NCI-H2107 treated with DMSO at 0.1 percent for 48 hours (cell line): ENCODE measurements around the gene FKRP.
A peak's percentile ranks its signal among the peaks of the same experiment; 100 is the strongest.

Experiments used
- DNase-seq: peaks from one replicate; lab custom pipeline; 2025; ENCODE audit not compliant: unreplicated experiment; lab: John Stamatoyannopoulos, UW

The FKRP gene

GRCh38 chr19:46731584-46731983, 14.3 kb upstream of the FKRP start:
- no peak for DNase-seq

DNA sequence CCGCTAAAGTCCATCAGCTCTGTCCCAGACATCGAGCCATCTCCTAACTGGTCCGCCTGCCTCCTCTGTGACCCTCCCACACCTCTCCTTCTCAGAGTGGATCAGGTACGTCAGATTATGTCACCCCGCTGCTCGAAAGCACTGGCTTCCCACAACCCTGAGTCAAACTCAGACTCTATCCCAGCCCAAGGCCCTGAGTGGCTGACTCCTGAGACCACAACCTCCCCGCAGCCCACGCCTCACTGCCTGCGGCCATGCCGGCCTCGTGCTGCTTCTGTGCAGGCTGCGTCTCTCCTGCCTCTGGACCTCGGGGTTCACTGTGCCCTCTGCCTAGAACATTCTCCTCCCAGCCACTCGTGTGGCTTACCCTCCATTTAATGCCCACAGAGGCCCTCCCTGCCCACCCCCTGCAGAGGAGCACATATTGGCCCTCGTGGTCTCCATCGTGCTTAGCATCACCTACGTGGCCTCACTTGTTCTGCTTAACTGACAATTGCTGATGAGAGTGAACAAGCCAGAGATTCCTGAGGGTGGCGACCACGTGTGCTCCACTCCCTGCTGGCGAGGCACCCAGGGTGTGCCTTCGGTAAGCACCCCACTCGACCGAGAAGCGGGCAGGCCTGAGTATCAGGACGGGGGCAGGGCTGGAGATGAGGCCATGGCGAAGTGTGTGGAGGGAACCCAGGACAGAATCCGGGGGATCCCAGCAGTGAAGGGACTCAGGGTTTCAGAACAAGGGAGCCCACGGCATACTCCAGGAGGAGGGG, 13.5 kb upstream of the FKRP start:
- DNase-seq: no peak

- no peak for DNase-seq
These were observed 12.7 kb upstream of the FKRP start for GRCh38 chr19:46732966-46733689.

GRCh38 chr19:46733690-46734292, 12.1 kb upstream of the FKRP start:
- DNase-seq: no peak

GRCh38 chr19:46736531-46737297, 9.1 kb upstream of the FKRP start:
- DNase-seq: no peak

DNA sequence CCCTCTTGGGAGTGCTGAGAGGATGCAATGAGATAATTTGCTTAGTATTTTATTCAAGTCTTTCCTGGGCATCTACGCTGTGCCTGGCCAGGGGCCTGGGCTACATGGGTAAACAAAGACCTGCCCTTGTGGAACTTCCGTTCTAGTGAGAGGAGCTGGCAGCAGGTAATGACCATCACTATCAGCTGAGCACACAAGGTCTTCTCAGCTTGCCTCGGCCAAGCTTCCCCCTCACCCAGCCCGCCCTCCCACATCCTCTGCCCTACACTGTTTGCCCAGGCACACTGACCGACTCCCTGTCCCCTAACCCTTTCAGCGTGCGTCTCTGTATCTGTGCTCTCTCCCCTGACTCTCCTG, 8.6 kb upstream of the FKRP start:
- DNase-seq: no peak

DNA sequence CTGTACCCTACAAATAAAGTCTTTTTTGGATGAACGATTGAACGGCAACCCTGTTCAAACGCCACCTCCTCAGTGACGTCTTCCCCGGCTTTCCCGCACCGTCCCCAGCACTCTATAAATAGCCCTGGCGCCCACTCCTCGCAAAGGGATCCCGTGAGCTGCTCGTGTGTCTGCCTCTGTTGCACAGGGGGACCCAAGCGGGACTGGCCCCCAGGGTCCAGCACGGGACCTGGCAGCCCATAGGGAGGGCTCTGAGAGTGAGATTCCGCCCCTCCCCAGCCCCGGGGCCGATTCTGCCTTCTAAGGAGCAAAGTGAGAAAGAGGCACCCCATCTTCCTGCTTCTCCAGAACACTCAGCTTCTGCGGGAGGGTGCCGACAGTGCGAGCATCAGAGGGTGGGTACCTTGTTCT, 8.1 kb upstream of the FKRP start:
- no peak for DNase-seq

- DNase-seq: no peak
These were observed 6.5 kb upstream of the FKRP start for GRCh38 chr19:46739290-46739771.

DNA sequence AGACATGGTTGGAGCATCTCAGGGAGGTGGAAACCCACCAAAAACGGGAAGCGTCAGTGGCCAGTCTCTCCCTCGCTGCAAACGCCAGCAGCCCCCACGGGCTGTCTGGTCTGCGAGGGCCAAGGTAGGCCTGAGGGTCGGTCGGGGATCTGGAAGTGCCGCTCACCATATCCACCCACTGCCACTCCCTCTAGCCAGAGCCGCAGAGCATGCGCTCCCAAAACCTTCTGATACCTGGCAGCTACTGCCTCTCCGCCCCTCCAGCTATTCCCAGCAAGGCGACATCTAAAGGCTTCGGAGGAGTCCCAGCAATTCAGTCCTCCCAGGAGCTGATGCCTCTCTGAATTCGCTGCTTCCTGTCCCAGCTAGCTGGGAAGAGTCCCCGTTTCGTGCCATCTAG, 4.4 kb upstream of the FKRP start:
- no peak for DNase-seq

GRCh38 chr19:46742926-46743480, 2.9 kb upstream of the FKRP start:
- DNase-seq: no peak

GRCh38 chr19:46744005-46744691, 1.7 kb upstream of the FKRP start:
- DNase-seq: no peak

- no peak for DNase-seq
These were observed 827 bp upstream of the FKRP start for GRCh38 chr19:46745030-46745429.

GRCh38 chr19:46746281-46747057, 612 bp downstream of the FKRP start, which contains the start of gene STRN4:
TSS of gene STRN4 (minus strand) at chr19:46746450. CDS start at chr19:46746430, 20 bp downstream.
- DNase-seq: no peak

DNA sequence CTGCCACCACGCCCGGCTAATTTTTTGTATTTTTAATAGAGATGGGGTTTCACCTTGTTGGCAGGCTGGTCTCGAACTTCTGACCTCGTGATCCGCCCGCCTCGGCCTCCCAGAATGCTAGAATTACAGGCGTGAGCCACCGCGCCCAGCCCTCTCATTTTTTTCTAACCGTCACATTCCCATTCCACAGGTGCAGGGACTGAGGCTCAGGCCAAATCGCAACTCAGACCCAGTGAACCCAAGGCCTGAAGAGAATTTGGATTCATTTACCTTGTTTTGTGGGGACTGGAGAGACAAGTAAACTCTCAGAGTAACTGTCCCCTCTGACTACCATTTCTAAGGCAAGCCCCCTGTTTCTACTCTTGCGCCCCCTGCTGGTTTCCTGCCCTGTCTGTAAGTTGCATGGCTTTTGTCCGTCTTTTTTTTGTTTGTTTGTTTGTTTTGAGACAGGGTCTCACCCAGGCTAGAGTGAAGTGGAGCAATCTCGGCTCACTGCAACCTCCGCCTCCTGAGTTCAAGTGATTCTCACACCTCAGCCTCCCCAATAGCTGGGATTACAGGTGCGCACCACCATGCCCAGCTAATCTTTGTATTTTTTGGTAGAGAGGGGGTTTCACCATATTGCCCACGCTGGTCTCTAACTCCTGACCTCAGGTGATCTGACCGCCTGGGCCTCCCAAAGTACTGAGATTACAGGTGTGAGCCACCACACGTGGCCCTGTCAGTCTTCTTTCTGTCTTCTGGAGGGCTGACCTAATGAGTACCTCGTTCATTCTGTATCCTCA, 2.7 kb downstream of the FKRP start:
- no peak for DNase-seq

DNA sequence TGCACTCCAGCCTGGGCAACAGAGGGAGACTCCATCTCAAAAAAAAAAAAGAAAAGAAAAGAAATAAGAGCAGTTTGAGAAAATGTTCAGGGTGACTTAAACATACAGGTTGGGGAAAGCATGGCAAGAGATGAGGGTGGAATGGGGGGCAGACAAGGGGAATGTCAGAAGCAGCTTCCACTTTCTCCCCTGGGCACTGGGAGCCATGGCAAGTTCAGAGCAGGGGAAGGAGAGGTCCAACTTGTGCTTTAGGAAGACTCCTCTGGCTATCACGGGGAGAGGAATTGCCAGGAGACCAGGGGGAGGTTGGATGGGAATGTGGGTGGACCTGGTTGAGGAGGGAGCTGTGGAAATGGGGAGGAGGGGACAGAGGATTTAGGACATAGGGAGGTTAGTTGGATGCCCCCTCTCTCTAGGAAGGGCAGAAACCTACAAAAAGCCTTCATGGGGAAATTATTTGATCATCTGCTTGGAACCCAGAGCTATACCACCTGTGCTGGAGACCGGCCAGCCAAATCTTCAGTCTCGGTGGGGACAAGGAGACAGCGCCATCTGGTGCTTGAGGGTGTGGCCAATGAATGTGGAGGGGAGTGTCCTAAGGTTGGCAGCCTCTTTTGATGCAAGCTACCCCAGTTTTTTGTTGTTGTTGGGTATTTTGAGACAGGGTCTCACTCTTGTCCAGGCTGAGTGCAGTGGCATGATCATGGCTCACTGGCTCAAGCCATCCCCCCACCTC, 7.7 kb downstream of the FKRP start:
- peak; percentile 71 for DNase-seq

DNA sequence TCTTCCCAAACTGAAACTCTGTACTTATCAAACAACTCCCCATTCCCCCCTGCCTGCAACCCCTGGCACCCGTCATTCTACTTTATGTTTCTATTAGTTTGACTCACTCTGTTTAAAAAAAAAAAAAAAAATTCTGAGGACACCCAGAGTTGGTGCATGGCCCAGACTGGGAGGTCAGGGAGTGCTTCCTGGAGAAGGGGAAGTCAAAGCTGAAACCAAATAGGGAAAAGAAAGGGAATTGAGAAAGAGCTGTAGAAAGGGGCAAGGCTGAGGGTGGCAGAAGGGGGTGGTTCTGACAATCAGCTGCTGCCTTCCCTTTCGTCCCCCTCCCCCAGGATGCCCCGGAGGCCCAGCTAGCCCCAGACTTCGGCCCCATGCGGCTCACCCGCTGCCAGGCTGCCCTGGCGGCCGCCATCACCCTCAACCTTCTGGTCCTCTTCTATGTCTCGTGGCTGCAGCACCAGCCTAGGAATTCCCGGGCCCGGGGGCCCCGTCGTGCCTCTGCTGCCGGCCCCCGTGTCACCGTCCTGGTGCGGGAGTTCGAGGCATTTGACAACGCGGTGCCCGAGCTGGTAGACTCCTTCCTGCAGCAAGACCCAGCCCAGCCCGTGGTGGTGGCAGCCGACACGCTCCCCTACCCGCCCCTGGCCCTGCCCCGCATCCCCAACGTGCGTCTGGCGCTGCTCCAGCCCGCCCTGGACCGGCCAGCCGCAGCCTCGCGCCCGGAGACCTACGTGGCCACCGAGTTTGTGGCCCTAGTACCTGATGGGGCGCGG, 9.4 kb downstream of the FKRP start:
- no peak for DNase-seq

GRCh38 chr19:46755853-46756543, 10.1 kb downstream of the FKRP start:
- no peak for DNase-seq
